ENCODE data around the gene ELMO1.

Gene ELMO1

GRCh38 chr7:37119296-37119860, 329.3 kb downstream of the ELMO1 start:
- DNase-seq (ENCODE audit: low read depth in 2 of 2), result no peak

- no peak for DNase-seq (ENCODE audit: low read depth in 2 of 2)
Measured at GRCh38 chr7:37118004-37118403, 330.7 kb downstream of the ELMO1 start.

- no peak for DNase-seq (ENCODE audit: low read depth in 2 of 2)
Measured at GRCh38 chr7:37117292-37117691, 331.4 kb downstream of the ELMO1 start.

GRCh38 chr7:37116093-37116701, 332.5 kb downstream of the ELMO1 start:
- DNase-seq (ENCODE audit: low read depth in 2 of 2), result no peak

- no peak for DNase-seq (ENCODE audit: low read depth in 2 of 2)
Measured at GRCh38 chr7:37113661-37114355, 334.9 kb downstream of the ELMO1 start.

- DNase-seq (ENCODE audit: low read depth in 2 of 2), result no peak
Measured at GRCh38 chr7:37112876-37113275, 335.8 kb downstream of the ELMO1 start.

GRCh38 chr7:37112218-37112617, 336.4 kb downstream of the ELMO1 start:
- DNase-seq (ENCODE audit: low read depth in 2 of 2), result no peak

GRCh38 chr7:37111459-37111858, 337.2 kb downstream of the ELMO1 start:
- no peak for DNase-seq (ENCODE audit: low read depth in 2 of 2)

- no peak for DNase-seq (ENCODE audit: low read depth in 2 of 2)
Measured at GRCh38 chr7:37110660-37111424, 337.8 kb downstream of the ELMO1 start.

- DNase-seq (ENCODE audit: low read depth in 2 of 2), result no peak
Measured at GRCh38 chr7:37109843-37110242, 338.8 kb downstream of the ELMO1 start.

GRCh38 chr7:37109016-37109683, 339.5 kb downstream of the ELMO1 start:
- DNase-seq (ENCODE audit: low read depth in 2 of 2), result no peak

GRCh38 chr7:37108615-37109014, 340.0 kb downstream of the ELMO1 start:
- no peak for DNase-seq (ENCODE audit: low read depth in 2 of 2)

- DNase-seq (ENCODE audit: low read depth in 2 of 2), result no peak
Measured at GRCh38 chr7:37107047-37107750, 341.5 kb downstream of the ELMO1 start.

GRCh38 chr7:37105762-37106161, 342.9 kb downstream of the ELMO1 start:
- no peak for DNase-seq (ENCODE audit: low read depth in 2 of 2)

- no peak for DNase-seq (ENCODE audit: low read depth in 2 of 2)
Measured at GRCh38 chr7:37104822-37105518, 343.7 kb downstream of the ELMO1 start.

GRCh38 chr7:37102518-37103137, 346.0 kb downstream of the ELMO1 start:
- DNase-seq (ENCODE audit: low read depth in 2 of 2), result no peak

- no peak for DNase-seq (ENCODE audit: low read depth in 2 of 2)
Measured at GRCh38 chr7:37100735-37101331, 347.8 kb downstream of the ELMO1 start.

GRCh38 chr7:37098762-37099161, 349.9 kb downstream of the ELMO1 start:
- no peak for DNase-seq (ENCODE audit: low read depth in 2 of 2)

- DNase-seq (ENCODE audit: low read depth in 2 of 2), result no peak
Measured at GRCh38 chr7:37097983-37098382, 350.7 kb downstream of the ELMO1 start.

GRCh38 chr7:37097276-37097675, 351.4 kb downstream of the ELMO1 start:
- no peak for DNase-seq (ENCODE audit: low read depth in 2 of 2)
